Activated CD4-positive, alpha-beta T cell treated with anti-CD3 and anti-CD28 coated beads, Interleukin-2, amount 50 U/mL, for 48 hours (primary cell): ENCODE data around the gene MYBPHL.

Experiments
- DNase-seq, 2 experiments: peaks; one replicate each; pipeline ENCODE4 v3.0.0-alpha.2; 2020

Gene MYBPHL

DNA sequence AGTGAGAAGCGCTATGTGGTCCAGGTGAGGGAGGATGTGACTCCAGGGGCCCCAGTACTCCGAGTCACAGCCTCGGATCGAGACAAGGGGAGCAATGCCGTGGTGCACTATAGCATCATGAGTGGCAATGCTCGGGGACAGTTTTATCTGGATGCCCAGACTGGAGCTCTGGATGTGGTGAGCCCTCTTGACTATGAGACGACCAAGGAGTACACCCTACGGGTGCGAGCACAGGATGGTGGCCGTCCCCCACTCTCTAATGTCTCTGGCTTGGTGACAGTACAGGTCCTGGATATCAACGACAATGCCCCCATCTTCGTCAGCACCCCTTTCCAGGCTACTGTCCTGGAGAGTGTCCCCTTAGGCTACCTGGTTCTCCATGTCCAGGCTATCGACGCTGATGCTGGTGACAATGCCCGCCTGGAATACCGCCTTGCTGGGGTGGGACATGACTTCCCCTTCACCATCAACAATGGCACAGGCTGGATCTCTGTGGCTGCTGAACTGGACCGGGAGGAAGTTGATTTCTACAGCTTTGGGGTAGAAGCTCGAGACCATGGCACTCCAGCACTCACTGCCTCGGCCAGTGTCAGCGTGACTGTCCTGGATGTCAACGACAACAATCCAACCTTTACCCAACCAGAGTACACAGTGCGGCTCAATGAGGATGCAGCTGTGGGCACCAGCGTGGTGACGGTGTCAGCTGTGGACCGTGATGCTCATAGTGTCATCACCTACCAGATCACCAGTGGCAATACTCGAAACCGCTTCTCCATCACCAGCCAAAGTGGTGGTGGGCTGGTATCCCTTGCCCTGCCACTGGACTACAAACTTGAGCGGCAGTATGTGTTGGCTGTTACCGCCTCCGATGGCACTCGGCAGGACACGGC is 55.3 kb downstream of the MYBPHL start:
- no peak for DNase-seq

DNA sequence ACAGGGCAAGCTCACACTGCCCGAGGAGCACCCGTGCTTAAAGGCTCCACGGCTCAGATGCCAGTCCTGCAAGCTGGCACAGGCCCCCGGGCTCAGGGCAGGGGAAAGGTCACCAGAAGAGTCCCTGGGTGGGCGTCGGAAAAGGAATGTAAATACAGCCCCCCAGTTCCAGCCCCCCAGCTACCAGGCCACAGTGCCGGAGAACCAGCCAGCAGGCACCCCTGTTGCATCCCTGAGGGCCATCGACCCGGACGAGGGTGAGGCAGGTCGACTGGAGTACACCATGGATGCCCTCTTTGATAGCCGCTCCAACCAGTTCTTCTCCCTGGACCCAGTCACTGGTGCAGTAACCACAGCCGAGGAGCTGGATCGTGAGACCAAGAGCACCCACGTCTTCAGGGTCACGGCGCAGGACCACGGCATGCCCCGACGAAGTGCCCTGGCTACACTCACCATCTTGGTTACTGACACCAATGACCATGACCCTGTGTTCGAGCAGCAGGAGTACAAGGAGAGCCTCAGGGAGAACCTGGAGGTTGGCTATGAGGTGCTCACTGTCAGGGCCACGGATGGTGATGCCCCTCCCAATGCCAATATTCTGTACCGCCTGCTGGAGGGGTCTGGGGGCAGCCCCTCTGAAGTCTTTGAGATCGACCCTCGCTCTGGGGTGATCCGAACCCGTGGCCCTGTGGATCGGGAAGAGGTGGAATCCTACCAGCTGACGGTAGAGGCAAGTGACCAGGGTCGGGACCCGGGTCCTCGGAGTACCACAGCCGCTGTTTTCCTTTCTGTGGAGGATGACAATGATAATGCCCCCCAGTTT is 56.1 kb downstream of the MYBPHL start:
- DNase-seq = no peak

DNA sequence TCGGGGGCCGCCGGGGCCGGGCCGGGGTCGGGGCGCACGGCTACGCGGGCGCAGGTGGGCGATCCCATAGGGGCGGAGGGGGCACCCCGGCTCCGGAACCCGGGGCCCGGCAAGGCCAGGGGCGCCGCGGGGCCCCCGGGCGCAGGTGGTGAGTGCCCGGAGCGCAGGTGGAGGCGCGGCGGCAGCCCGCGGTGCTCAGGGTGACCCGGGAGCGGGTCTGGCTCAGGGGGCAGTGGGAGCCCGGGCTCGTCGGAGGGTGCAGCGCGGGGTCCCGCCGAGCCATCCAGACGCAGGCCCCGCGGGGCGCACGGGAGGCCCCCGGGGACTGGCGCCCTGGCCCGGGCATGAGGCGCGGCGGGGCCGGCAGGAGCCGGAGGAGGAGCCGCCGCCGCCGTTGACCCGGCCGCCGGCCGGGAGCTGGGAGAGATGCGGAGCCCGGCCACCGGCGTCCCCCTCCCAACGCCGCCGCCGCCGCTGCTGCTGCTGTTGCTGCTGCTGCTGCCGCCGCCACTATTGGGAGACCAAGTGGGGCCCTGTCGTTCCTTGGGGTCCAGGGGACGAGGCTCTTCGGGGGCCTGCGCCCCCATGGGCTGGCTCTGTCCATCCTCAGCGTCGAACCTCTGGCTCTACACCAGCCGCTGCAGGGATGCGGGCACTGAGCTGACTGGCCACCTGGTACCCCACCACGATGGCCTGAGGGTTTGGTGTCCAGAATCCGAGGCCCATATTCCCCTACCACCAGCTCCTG is 57.0 kb downstream of the MYBPHL start:
- DNase-seq = no peak

DNA sequence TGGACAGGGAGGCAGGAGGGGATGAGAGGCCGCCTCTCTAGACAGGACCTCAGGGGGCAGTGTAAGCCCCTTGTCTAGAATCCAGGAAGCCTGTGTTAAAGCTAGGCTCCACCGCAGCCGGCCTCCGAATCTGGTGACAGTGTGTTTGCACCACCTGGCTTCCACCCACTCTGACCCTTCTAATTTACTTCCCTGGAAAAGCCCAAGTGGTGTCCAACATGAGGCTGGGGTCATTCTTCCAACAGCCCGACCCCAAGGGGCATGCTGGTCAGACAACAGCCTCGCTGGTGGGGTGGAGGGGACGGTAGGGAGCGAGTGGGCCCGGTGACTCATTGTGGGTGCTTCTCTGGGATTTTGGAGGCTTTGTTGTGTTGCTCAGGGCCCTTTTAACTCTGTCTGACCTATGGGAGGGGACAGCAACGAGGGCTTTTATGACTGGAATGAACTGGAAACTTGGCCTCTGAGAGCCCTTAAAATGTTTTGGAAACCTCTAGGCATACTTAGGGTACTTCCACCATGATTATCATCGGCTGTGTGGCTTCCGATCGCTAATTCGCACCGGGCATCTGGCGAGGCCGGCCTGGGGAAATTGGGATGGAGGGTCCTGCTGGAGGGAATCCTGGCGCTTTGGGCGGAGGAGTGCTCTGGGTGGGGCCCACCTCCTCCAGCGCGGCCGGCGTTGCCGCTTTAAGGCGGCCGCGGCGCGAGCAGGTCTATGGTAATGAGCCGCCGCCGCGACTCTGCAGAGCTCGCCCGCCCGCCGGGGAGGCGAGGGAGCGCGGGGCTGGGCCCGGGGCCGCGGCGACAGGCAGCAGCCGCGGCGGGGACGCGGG is 57.8 kb downstream of the MYBPHL start, which contains the start of gene CELSR2:
Gene CELSR2, plus strand, starts transcription at position 743 of the 833 bp plus-strand sequence. CDS start 541 bp downstream, outside the sequence.
- DNase-seq = peak; percentile 61 to 65

DNA sequence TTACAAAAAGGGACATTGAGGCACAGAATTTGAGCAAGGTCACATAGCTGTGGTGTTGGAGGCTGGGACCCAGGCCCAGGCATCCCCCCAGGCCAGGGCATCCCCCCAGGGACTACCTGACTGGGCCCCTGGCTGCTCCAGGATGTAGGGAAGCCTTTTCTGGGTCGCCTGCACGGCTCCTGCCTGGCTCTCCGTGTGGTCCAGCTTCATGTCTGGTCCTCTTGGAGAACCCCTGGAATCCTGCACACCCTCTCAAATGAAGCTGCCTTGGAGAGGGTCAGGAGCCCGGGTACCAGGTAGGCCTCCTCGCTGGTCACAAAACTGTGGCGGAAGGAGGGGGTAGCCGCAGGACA is 58.4 kb downstream of the MYBPHL start:
- no peak for DNase-seq

DNA sequence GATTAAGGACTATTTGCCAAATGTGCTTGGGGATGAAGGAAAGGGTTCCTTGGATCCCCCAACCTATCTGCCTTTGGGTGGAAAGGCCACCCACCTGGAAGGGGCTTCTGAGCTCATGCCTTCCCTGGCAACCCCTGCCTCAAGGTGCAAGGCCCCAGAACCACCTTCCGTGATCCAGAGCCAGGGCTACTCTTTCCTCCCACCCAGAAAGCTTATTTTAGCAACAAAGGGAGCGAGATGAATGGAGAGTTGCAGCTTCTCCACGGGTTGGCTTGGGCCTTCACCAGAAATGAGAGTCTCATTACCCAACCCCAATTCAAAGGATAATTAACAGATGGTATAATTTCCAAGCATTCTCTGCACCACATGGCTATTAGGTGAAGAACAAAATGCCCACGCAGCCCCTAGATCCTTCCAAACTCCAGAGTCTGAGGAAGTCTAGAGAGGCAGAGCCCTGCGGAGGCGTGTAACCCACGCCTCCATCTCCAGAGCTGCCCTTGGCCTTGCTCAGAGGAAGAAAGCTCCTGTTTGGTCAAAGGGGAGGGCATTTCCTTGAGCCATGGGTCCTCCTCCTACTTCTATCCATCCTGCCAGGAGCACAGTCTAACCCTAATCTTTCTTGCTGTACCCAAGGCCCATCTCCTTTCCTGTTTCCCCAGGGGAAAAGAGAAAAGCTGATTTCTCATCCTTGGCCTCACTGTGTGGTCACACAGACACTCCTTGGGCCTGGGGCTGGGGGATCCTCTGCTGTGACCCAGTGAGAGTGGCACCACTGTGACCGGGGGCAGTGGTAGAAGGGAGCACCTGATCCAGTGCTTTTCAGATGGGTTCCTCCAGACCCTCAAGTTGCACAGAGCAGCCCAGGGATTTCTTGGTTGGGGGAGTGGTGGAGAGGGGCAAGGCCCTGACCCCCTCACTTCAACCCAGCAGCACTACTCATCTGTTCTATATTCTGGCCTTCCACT is 59.1 kb downstream of the MYBPHL start:
- no peak for DNase-seq

DNA sequence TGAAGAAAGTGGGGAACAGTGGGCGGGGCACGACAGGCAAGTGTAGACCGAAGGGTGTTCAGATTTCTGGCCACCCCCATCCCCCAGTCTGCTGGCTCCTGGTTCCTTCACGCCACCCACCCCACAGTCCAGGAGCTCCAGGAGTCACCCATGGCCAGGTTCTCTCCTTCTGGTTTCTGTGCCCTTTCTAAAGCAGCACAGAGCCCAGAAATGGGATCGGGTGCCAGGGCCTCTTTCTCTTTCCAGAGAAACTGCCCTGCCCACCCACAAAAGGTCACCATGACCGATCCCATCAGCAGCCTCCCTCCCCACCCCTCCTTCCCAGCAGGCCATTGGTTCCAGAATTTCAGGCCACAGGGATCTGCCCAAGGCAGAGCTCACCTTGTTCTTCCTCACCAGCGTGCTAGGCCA is 60.7 kb downstream of the MYBPHL start:
- DNase-seq = no peak

DNA sequence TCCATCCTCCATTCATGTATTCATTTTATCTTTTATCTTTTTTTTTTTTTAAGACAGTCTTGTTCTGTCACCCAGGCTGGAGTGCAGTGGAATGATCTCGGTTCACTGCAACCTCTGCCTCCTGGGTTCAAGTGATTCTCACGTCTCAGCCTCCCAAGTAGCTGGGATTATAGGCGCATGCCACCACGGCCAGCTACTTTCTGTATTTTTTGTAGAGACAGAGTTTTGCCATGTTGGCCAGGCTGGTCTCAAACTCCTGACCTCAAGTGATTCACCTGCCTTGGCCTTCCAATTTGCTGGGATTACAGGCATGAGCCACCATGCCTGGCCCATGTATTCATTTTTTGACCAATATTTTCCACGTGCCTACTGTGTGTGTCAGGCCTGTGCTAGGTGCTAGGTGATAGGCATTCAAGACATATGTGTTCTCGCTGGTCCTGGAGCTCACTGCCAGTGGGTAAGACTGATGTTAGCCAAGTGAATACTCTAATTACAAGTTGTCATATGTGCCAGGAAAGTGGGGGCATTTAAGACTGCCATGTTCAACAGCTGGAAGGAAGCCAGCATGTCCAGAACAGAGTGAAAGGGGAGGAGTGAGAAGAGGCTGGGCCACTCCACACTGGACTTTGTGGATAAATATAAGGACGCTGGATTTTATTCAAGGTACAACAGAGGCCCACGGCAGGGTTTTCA is 62.8 kb downstream of the MYBPHL start:
- DNase-seq = no peak

DNA sequence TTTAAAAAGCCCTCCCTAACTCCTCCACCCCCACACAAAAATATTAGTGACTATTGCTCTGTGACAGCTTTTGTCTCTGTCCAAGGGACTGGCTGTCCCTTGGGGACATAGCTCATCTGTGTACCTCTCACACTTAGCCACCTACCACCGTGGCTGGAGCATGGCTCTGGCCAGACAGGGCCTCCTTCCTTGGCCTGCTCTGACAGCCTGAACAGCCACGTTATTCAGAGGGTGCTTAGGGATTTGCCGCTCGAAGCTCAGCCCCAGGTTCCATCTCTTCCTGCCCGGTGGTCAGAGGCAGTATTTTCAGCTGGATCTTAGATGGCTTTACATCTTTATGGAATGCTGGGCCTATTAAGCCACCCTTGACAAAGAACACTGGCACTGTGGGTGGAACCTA is 63.6 kb downstream of the MYBPHL start:
- no peak for DNase-seq

DNA sequence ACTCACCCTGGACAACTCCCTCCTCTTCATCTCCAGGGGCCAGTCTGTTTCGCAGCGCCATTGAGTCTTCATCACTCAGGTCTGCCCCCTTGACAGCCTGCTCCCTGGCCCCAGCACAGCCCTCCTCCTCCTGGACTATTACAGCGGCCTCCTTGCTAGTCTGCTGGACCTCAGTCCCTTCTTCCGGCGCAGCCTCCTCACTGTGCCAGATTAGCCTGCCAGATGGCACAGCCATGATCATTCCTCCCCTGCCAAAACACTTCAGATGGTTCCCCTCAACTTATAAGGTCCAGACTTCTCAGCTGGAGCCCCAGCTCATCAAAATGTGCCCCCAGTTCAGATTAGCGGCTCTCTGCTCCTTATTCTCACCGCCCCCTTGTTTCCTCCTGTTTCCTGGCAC is 64.4 kb downstream of the MYBPHL start:
- no peak for DNase-seq
